MM.1S (cell line): ENCODE measurements around the gene PLPPR3.

Experiments
- DNase-seq: peaks from one replicate; pipeline ENCODE4 v3.0.0-alpha.2; 2015
- H2AFZ ChIP-seq: fragments of 300-600 bp; sonication (generic); 2 replicates; pipeline ENCODE4 v1.6.0; 2016; ENCODE audit warnings: antibody characterized with exemption, low read length
- H3F3A ChIP-seq: fragments of 300-600 bp; sonication (generic); 2 replicates; pipeline ENCODE4 v1.6.1; 2016; ENCODE audit warnings: mild to moderate bottlenecking, antibody characterized with exemption, low read length, moderate library complexity, mixed read lengths; ENCODE audit not compliant: insufficient read depth
- H3K27ac ChIP-seq: fragments of 300-600 bp; sonication (generic); 2 replicates; pipeline ENCODE4 v1.5.1; 2016; ENCODE audit warnings: mild to moderate bottlenecking, low read length
- H3K27me3 ChIP-seq: fragments of 300-600 bp; sonication (generic); replicated peaks from 2 replicates; pipeline ENCODE4 v1.6.0; 2016; ENCODE audit warnings: low read length; ENCODE audit not compliant: insufficient read depth
- H3K36me3 ChIP-seq: fragments of 300-600 bp; sonication (generic); replicated peaks from 2 replicates; pipeline ENCODE4 v1.6.1; 2016; ENCODE audit warnings: mild to moderate bottlenecking, low read length, mixed read lengths; ENCODE audit not compliant: insufficient read depth
- H3K4me1 ChIP-seq: fragments of 300-600 bp; sonication (generic); 2 replicates; pipeline ENCODE4 v1.6.1; 2016; ENCODE audit warnings: low read length, mixed read lengths
- H3K4me2 ChIP-seq: fragments of 300-600 bp; sonication (generic); 2 replicates; pipeline ENCODE4 v1.6.0; 2016; ENCODE audit warnings: low read depth, low read length
- H3K4me3 ChIP-seq: fragments of 300-600 bp; sonication (generic); 2 replicates; pipeline ENCODE4 v1.5.1; 2016; ENCODE audit warnings: low read length, mixed read lengths
- H3K79me2 ChIP-seq: fragments of 300-600 bp; sonication (generic); 2 replicates; pipeline ENCODE4 v1.6.1; 2016; ENCODE audit warnings: mixed run types, low read length, mixed read lengths
- H3K9ac ChIP-seq: fragments of 300-600 bp; sonication (generic); 2 replicates; pipeline ENCODE4 v1.6.1; 2016; ENCODE audit warnings: low read length, mixed read lengths
- H3K9me2 ChIP-seq: fragments of 300-600 bp; sonication (generic); replicated peaks from 2 replicates; pipeline ENCODE4 v1.6.1; 2016; ENCODE audit warnings: mild to moderate bottlenecking, low read length, mixed read lengths; ENCODE audit not compliant: insufficient read depth
- H3K9me3 ChIP-seq: fragments of 300-600 bp; sonication (generic); replicated peaks from 2 replicates; pipeline ENCODE4 v1.6.1; 2016; ENCODE audit warnings: mild to moderate bottlenecking, low read length, mixed read lengths; ENCODE audit not compliant: insufficient read depth
- H4K20me1 ChIP-seq: fragments of 300-600 bp; sonication (generic); 2 replicates; pipeline ENCODE4 v1.6.1; 2016; ENCODE audit warnings: mild to moderate bottlenecking, low read length, moderate library complexity, mixed read lengths; ENCODE audit not compliant: insufficient read depth
- EZH2 ChIP-seq: fragments of 300-600 bp; sonication (generic); optimal IDR thresholded peaks from 2 replicates; pipeline ENCODE3; 2017; ENCODE audit warnings: low read depth, mild to moderate bottlenecking, antibody characterized with exemption, low read length, mixed read lengths
- EZH2phosphoT487 ChIP-seq: fragments of 300-600 bp; sonication (generic); IDR thresholded peaks from 2 replicates; pipeline ENCODE4 v1.6.1; 2018; ENCODE audit warnings: antibody characterized with exemption, low read length
- TF ChIP-seq, protein P1 (sequence below): fragments of 300-600 bp; sonication (generic); IDR thresholded peaks from 2 replicates; pipeline ENCODE4 v1.5.1; 2016; ENCODE audit warnings: antibody characterized with exemption, low read length, mixed read lengths

Gene PLPPR3

DNA sequence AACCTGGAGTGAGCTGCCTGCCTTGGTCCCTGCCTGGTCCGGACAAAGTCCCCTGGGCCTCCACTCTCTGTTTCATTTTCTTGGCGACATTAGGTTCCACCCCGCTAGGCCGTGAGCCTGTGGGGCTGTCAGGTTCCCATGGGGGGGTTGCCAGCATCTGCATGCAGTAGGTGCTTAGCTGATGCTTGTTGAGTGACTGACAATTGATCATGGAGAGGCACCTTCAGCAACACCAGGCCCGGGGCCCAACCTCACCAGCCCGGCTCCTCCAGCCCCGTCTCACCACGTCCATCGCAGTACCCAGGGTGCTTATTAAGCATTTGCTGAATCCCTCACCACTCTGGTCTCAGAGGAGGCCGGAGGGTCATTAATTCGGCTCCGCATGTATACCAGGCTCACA, 57.5 kb downstream of the PLPPR3 start:
- no peaks in the 10 kb centered on the region for H3F3A ChIP-seq
- H3K9me2 ChIP-seq = no peaks in the 10 kb centered on the region
- DNase-seq = no peak
- no peaks in the 10 kb centered on the region for H3K4me1 ChIP-seq
- TF ChIP-seq EZH2 (no peak), EZH2phosphoT487 (no peak)
- TF ChIP-seq, protein P1, sequence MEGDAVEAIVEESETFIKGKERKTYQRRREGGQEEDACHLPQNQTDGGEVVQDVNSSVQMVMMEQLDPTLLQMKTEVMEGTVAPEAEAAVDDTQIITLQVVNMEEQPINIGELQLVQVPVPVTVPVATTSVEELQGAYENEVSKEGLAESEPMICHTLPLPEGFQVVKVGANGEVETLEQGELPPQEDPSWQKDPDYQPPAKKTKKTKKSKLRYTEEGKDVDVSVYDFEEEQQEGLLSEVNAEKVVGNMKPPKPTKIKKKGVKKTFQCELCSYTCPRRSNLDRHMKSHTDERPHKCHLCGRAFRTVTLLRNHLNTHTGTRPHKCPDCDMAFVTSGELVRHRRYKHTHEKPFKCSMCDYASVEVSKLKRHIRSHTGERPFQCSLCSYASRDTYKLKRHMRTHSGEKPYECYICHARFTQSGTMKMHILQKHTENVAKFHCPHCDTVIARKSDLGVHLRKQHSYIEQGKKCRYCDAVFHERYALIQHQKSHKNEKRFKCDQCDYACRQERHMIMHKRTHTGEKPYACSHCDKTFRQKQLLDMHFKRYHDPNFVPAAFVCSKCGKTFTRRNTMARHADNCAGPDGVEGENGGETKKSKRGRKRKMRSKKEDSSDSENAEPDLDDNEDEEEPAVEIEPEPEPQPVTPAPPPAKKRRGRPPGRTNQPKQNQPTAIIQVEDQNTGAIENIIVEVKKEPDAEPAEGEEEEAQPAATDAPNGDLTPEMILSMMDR = no peak
- H3K79me2 ChIP-seq = no peaks in the 10 kb centered on the region
- H3K4me3 ChIP-seq = no peak overlapping the region
- no peaks in the 10 kb centered on the region for H4K20me1 ChIP-seq
- H3K9me3 ChIP-seq = no peaks in the 10 kb centered on the region
- no peak overlapping the region for H3K27ac ChIP-seq
- peaks cover 90% of the 10 kb centered on the region for H3K27me3 ChIP-seq
- H3K9ac ChIP-seq = no peak overlapping the region
- H2AFZ ChIP-seq = no peak overlapping the region
- H3K4me2 ChIP-seq = no peak overlapping the region
- H3K36me3 ChIP-seq = no peaks in the 10 kb centered on the region

DNA sequence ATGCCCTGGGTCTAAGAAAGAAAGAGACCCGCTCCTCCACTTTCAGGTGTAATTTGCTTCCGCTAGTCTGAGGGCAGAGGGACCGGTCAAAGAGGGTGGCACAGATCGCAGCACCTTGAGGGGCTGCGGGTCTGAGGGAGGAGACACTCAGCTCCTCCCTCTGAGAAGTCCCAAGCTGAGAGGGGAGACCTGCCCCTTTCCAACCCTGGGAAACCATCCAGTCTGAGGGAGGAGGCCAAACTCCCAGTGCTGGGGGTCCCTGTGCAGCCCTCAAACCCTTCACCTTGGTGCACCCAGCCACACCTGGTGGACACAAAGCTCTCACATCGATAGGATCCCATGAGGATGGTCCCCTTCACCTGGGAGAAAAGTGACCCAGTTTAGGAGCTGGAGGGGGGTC, 57.9 kb downstream of the PLPPR3 start:
- no peaks in the 10 kb centered on the region for H3K36me3 ChIP-seq
- no peaks in the 10 kb centered on the region for H3K9me2 ChIP-seq
- TF ChIP-seq EZH2 (no peak), EZH2phosphoT487 (no peak)
- TF ChIP-seq, protein P1 = no peak
- H3F3A ChIP-seq = no peaks in the 10 kb centered on the region
- H3K4me2 ChIP-seq = no peak overlapping the region
- H3K9ac ChIP-seq = no peak overlapping the region
- H3K27ac ChIP-seq = no peak overlapping the region
- H2AFZ ChIP-seq = no peak overlapping the region
- no peak for DNase-seq
- no peaks in the 10 kb centered on the region for H3K4me1 ChIP-seq
- no peaks in the 10 kb centered on the region for H3K79me2 ChIP-seq
- H3K4me3 ChIP-seq = no peak overlapping the region
- H3K9me3 ChIP-seq = no peaks in the 10 kb centered on the region
- H3K27me3 ChIP-seq = peaks cover 91% of the 10 kb centered on the region
- no peaks in the 10 kb centered on the region for H4K20me1 ChIP-seq

DNA sequence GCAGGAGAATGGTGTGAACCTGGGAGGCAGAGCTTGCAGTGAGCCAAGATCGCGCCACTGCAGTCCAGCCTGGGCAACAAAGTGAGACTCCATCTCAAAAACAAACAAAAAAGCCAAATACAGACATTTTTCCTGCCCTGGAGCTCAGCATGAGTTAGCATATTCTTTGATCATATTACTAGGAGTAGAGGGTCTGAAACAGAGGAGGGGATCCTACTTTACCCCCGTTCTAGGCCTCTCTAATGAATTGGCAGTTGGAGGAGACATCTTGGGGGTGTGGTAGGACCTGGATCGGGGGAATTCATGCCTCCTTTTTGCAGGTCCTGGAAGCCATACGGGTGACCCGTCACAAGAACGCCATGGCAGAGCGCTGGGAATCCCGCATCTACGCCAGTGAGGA, 58.6 kb downstream of the PLPPR3 start:
- H3K4me2 ChIP-seq = no peak overlapping the region
- H3K27ac ChIP-seq = no peak overlapping the region

More for the DNA sequence above, 58.6 kb downstream of the PLPPR3 start:
- Histone ChIP-seq H3K9me3 (no peaks in the 10 kb centered on the region), H2AFZ (no peak overlapping the region), H4K20me1 (no peaks in the 10 kb centered on the region), H3K27me3 (peaks cover 91% of the 10 kb centered on the region), H3K4me3 (no peak overlapping the region), H3K9me2 (no peaks in the 10 kb centered on the region), H3K79me2 (no peaks in the 10 kb centered on the region), H3K36me3 (no peaks in the 10 kb centered on the region), H3K4me1 (no peaks in the 10 kb centered on the region), H3F3A (no peaks in the 10 kb centered on the region), H3K9ac (no peak overlapping the region)
- no peak for DNase-seq
- TF ChIP-seq, protein P1 = no peak
- no peak for TF ChIP-seq EZH2phosphoT487
- no peak for TF ChIP-seq EZH2
